ENCODE results near the gene ACAT2. TPM values are rescaled to one million over a fixed set of nuclear protein-coding genes. Genes with fewer than 3 reads are reported as not detected.
A peak's percentile ranks its signal among the peaks of the same experiment; 100 is the strongest.
"Not testable (repeated sequence)": the region's sequence is repeated elsewhere in the genome, so short reads cannot be mapped to it uniquely, and the experiment has no call there.

Gene ACAT2
- total and polyA plus RNA-seq, 7 donors: 1.8 to 3.0 (median 2.3) TPM

- peaks cover 4 to 75% of the 10 kb centered on the region in 2 donors for H3K36me3 ChIP-seq (ENCODE audit: insufficient read depth in 1 of 2, low read depth in 1 of 2)
- no peak for TF ChIP-seq CTCF (IDR thresholded peaks at IDR 0.05)
- no peaks in the 10 kb centered on the region for H3K27me3 ChIP-seq (ENCODE audit: insufficient read depth in 3 of 3, low read length in 2 of 3)
- H3K27ac ChIP-seq: no peak overlapping the region
- DNase-seq (no peak), ATAC-seq (no peak)
- no peak overlapping the region for H3K4me3 ChIP-seq
- 70 to 80% (median 77%) methylated on average over 3 of the region's 3 CpGs for whole genome bisulfite sequencing, 3 donors
- H3K9me3 ChIP-seq: no peaks in the 10 kb centered on the region
- peaks cover 28% of the 10 kb centered on the region for H3K4me1 ChIP-seq
- intact Hi-C loops (cut with DNase I): no loop called here
Observed at GRCh38 chr6:159739341-159739740, 22.5 kb upstream of the ACAT2 start.

GRCh38 chr6:159742165-159742564 is 19.7 kb upstream of the ACAT2 start:
- peaks cover 18 to 98% of the 10 kb centered on the region in 2 donors for H3K36me3 ChIP-seq (ENCODE audit: insufficient read depth in 1 of 2, low read depth in 1 of 2)

GRCh38 chr6:159745081-159745480 is 16.8 kb upstream of the ACAT2 start:
- TF ChIP-seq CTCF (IDR thresholded peaks at IDR 0.05): no peak
- Histone ChIP-seq H3K4me1 (peaks cover 5% of the 10 kb centered on the region), H3K27me3 (ENCODE audit: insufficient read depth in 3 of 3, low read length in 2 of 3) (no peaks in the 10 kb centered on the region), H3K27ac (no peak overlapping the region), H3K9me3 (no peaks in the 10 kb centered on the region), H3K4me3 (no peak overlapping the region), H3K36me3 (ENCODE audit: insufficient read depth in 1 of 2, low read depth in 1 of 2) (peaks cover 18 to 99% of the 10 kb centered on the region in 2 donors)
- no peak for ATAC-seq
- 72 to 80% (median 78%) methylated on average over 7 of the region's 7 CpGs for WGBS, 3 donors
- no peak for DNase-seq
- intact Hi-C loops (cut with DNase I): loop anchor here in 1 of 2 donors (5.0 kb wide), 1 partner anchor 42 kb away; the partner anchor contains the start of gene TCP1

More at GRCh38 chr6:159742165-159742564, 19.7 kb upstream of the ACAT2 start:
- WGBS, 3 donors: 88 to 94% (median 94%) methylated on average over 1 of the region's 1 CpG
- Histone ChIP-seq H3K4me3 (no peak overlapping the region), H3K9me3 (no peaks in the 10 kb centered on the region), H3K4me1 (peaks cover 13% of the 10 kb centered on the region), H3K27ac (peak overlapping the region; percentile 56), H3K27me3 (ENCODE audit: insufficient read depth in 3 of 3, low read length in 2 of 3) (no peaks in the 10 kb centered on the region)
- no peak for DNase-seq
- no peak for TF ChIP-seq CTCF (IDR thresholded peaks at IDR 0.05)
- ATAC-seq: peak in 2 of 4 donors; percentile 56 to 60
- intact Hi-C loops (cut with DNase I): loop anchor here in 1 of 2 donors (5.0 kb wide), 2 partner anchors 40 to 60 kb away; no protein-coding TSS in a partner anchor

GRCh38 chr6:159746759-159747158 is 15.1 kb upstream of the ACAT2 start:
- Histone ChIP-seq H3K36me3 (ENCODE audit: insufficient read depth in 1 of 2, low read depth in 1 of 2) (peaks cover 18 to 100% of the 10 kb centered on the region in 2 donors), H3K27me3 (ENCODE audit: insufficient read depth in 3 of 3, low read length in 2 of 3) (no peaks in the 10 kb centered on the region), H3K9me3 (no peaks in the 10 kb centered on the region), H3K27ac (no peak overlapping the region), H3K4me3 (no peak overlapping the region), H3K4me1 (peaks cover 5% of the 10 kb centered on the region)
- 80 to 92% (median 89%) methylated on average over 1 of the region's 1 CpG for WGBS, 3 donors
- TF ChIP-seq CTCF (IDR thresholded peaks at IDR 0.05): no peak
- intact Hi-C loops (cut with DNase I): loop anchor here in 1 of 2 donors (5.0 kb wide), 1 partner anchor 41 kb away; the partner anchor contains the start of gene TCP1
- ATAC-seq (no peak), DNase-seq (no peak)

- WGBS, 3 donors: 80 to 89% (median 87%) methylated on average over 6 to 7 of the region's 7 CpGs
- ATAC-seq; H3K27ac ChIP-seq; H3K4me1 ChIP-seq; H3K4me3 ChIP-seq; DNase-seq; H3K9me3 ChIP-seq; H3K27me3 ChIP-seq (ENCODE audit: insufficient read depth in 3 of 3, low read length in 2 of 3): not testable (repeated sequence)
- H3K36me3 ChIP-seq (ENCODE audit: insufficient read depth in 1 of 2, low read depth in 1 of 2): peaks cover 18 to 98% of the 10 kb centered on the region in 2 donors
- intact Hi-C loops (cut with DNase I): loop anchor here in 1 of 2 donors (5.0 kb wide), 1 partner anchor 39 kb away; the partner anchor contains the start of gene TCP1
Observed at GRCh38 chr6:159748127-159748526, 13.7 kb upstream of the ACAT2 start.

Measured in psoas muscle (tissue), 8 donors.